HG03432 (cell line): ENCODE data around the gene RBM38.
A peak's percentile ranks its signal among the peaks of the same experiment; 100 is the strongest.

Experiments used
- ATAC-seq: cut with Tn5 transposase; IDR thresholded peaks from one replicate; pipeline ENCODE4 v1.9.1; 2021; ENCODE audit warnings: mild to moderate bottlenecking, moderate library complexity; ENCODE audit not compliant: unreplicated experiment

Gene RBM38

GRCh38 chr20:57433657-57434389, 42.6 kb downstream of the RBM38 start:
- no peak for ATAC-seq

DNA sequence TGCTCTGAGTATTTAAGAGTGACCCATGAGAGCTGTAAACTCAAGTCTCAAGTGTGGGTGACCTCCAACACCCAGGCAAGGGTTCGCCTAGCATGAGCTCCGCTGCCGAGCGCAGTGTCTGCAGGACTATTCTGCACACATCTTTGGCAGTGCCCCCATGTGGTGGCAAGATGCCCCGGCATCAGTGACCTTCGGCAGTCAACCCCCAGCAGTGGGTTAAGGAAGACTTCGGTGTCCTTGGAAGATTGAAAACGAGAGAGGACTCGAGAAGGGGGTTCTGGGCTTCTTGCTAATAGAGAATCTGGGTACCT, 43.1 kb downstream of the RBM38 start:
- ATAC-seq, result no peak

DNA sequence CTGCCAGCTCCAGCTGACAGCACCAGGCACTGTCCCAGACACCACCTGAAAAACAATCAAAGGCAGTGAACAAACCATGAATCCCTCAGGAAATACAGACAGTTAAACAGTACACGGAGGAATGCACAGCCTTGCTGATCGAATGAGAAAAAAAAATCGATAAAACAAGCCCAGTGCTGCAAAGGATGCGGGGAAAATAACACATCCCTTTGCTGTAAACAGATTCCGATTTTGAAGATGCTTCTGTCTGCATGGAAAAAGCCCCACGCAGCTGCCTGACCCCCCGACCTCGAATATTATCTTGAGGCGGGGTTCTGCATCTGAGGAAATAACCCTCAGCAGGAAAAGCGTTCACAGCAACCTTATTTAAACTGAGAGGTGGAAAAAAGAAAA, 43.9 kb downstream of the RBM38 start:
- no peak for ATAC-seq

DNA sequence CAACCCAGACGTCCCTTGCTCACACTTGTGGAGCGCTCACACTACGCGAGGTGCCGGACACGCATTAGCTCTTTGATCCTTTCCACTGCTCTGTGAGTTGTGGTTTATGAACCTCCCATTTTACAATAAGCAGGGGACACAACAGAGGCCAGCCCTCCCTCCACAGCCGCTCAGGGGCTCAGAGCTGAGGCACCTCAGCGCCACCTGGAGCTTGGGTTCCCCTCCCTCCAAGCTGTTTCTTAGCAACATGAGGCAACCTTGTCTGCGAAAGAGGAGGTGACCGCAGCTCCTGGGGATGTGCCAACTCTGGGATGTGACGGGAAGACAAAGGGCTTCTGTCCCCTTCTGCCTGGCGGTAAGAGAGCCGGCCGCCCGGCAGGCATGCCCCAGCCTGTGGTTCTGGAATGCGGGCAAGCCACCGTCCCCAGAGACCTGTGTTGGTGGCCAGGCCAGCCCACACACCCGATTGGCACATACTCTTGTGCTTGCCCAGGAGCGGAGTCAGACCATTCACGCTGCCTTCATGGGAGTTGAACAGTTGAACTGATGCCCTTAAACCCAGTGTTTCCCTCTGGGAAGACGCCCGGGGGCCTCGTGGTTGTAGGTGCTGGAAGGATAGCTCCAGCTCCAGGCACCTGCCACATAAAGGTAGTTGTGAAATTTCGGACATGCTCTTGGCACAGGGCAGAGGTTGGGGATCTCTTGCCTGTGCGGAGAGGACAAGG, 44.5 kb downstream of the RBM38 start:
- ATAC-seq, result peak; percentile 30

DNA sequence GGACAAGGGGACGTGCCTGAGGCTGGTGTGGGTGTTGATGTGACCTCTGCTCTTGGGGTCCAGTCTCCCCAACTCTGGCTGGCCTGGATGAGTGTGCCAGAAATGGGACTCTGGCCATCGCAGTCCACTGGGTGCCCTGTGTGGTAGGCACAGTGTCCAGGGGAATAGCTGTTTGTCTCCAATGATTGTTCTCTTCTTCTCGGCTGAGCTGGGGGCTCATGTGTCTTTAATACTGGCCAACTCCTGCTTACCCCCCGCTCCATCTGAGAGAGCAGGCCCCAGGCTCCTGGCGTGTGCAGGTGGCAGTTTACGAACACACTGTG, 45.0 kb downstream of the RBM38 start:
- ATAC-seq, result no peak

- ATAC-seq, result no peak
These were observed 46.1 kb downstream of the RBM38 start for GRCh38 chr20:57437267-57437666.

DNA sequence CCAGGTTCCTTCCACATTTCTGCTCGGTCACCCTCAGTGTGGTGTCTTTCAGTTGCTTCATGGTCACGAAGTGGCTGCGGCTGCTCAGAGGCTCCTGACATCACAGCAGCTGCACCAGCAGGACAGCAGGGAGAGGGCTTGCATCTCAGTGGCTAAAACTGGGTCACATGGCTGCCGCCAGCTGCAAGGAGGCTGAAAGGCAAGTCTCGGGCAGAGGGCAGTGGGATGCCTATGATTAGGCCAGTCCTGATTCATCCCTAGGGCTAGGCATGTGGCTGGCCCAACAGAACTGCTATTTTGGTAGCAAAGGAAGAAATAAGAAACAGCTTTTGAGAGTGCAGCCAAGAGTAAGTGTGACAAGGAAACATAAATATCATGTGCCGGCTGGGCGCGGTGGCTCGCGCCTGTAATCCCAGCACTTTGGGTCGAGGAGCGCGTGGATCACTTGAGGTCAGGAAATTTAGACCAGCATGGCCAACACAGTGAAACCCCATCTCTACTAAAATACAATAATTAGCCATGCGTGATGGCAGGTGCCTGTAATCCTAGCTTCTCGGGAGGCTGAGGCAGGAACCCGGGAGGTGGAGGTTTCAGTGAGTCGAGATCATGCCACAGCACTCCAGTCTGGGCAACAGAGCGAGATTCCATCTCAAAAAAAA, 46.6 kb downstream of the RBM38 start:
- ATAC-seq, result no peak

DNA sequence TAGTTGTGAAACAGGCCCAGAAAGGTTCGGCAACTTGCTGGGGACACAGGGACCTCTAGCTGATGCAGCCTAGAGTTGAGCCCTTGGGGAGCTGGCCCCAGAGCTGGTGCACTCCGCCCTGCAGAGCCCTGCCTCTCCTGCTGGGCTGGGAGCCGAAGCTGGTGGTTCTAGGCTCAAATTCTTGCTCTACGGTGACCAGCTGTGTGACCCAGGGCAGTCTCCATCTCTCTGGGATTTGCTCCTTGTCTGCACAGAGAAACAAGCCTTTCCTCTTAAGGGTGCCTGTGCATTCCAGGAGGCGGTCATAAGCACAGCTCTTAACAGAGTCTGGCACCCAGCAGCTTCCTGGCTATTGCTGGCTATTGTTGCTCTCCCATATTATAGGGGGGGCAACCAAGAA, 47.4 kb downstream of the RBM38 start:
- ATAC-seq, result no peak

- no peak for ATAC-seq
These were observed 48.2 kb downstream of the RBM38 start for GRCh38 chr20:57439432-57439831.

GRCh38 chr20:57439993-57440392, 48.8 kb downstream of the RBM38 start:
- no peak for ATAC-seq

- ATAC-seq, result no peak
These were observed 49.7 kb downstream of the RBM38 start for GRCh38 chr20:57440678-57441509.

- no peak for ATAC-seq
These were observed 50.4 kb downstream of the RBM38 start for GRCh38 chr20:57441510-57442154.

DNA sequence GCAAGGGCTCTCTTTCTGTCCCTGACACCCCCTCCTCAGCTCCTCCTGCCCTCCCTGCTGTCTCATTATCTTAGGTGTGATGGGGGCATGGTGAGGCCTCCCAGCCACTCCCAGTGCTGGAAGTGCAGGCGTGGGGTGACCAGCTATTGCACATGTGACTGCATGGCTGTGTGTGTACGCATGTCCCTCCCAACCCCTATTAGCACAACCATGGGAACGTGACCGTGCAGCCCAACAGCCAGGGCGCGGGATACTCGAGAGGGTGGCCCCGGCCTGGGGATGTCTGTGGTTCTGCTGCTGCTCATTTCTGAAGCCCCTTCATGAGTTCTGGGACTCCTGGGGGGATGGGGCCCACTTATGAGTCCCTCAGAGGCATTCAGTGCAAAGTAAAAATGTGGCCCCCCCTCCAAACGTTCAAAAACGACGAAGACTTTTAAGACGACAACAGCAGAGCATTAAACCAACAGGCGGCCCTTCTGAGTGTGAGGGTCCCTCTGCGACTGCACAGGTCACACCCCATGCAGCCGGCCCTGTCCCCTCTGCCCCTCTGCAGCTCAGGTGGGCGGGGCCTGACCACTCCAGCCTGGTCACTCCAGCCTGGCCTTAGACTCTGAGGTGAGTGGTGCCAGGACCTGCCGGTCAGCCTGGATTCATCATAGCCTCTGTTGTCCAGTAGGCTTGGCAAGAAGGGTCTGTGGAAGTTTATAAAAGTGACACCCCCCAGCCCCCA, 51.1 kb downstream of the RBM38 start:
- ATAC-seq, result no peak

DNA sequence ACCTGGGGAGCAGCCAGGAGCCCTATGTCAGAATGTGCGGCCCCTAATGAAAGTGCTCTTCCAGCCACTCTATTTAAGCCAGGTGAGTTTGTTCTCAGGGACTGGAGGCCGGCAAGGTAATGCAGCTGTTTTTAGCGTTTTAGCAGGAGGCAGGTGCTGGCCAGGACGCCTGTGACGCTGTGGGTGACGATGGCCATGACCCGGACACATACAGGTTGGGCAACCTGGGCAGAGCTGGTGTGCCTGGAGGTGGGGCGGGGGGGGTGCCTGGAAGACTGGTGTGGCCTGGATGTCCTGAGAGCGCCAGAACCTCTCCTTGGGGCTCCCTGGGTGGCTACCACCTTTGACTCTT, 51.7 kb downstream of the RBM38 start:
- ATAC-seq, result no peak

DNA sequence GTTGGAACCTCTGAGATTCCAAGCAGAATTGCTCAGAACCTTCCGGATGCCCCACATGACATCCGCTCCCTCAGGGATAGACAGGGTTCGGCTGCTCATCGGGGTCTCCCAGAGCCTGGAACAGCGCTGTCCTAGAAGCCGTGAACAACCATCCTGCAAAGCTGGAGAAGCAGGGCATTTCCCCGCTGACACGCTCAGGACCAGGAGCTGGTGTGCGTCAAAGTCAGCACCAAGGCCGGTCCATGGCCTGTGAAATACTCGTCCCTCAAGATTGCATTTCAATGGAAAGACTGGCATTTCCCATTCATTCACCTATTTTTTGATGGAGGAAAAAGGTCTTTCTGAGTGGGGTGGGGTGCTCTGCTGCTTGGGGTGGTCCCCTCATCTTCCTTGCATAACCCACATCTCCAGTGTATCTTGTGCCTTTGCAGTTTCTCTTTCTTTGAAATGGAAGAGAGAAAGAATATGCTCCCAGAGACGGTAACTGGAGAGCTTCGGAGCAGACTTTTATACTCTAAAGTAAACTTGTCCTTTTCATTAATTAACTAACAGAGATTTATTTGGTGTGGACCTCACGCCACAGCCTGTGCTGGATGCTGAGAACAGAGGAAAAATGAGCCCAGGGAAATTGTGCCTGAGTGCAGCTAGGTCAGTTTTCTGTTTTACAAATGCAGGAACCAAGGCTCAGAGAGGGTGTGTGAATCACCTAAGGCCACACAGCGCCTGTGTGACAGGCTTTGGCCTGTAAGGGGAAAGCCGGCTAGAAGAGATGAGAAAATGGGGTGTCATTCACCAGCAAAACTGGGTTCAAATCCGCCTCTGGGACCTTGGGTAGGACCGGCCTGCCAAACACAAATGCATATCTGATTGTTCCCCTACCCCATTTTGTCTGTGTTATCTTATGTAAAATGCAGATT, 52.4 kb downstream of the RBM38 start:
- ATAC-seq, result no peak

GRCh38 chr20:57444394-57445048, 53.3 kb downstream of the RBM38 start:
- no peak for ATAC-seq

GRCh38 chr20:57445298-57445697, 54.1 kb downstream of the RBM38 start:
- no peak for ATAC-seq

GRCh38 chr20:57445774-57446173, 54.6 kb downstream of the RBM38 start:
- ATAC-seq, result no peak
